Fibroblast of pulmonary artery (primary cell): Measurements from ENCODE around the gene SSTR1.

Source experiments
- DNase-seq: peaks from one replicate; pipeline ENCODE4 v3.0.0-alpha.2; 2010; ENCODE audit warnings: low read depth
- H3K4me3 ChIP-seq: replicated peaks from 2 replicates; pipeline ENCODE4 v1.5.1; 2011; ENCODE audit warnings: low read depth, mild to moderate bottlenecking, control low read depth, low read length, moderate library complexity
- TF ChIP-seq, protein P1 (sequence below): IDR thresholded peaks from 2 replicates; pipeline ENCODE4 v1.5.1; 2011; ENCODE audit warnings: mild to moderate bottlenecking, control low read depth, low read length, inconsistent platforms; ENCODE audit errors: missing control alignments

SSTR1 gene

DNA sequence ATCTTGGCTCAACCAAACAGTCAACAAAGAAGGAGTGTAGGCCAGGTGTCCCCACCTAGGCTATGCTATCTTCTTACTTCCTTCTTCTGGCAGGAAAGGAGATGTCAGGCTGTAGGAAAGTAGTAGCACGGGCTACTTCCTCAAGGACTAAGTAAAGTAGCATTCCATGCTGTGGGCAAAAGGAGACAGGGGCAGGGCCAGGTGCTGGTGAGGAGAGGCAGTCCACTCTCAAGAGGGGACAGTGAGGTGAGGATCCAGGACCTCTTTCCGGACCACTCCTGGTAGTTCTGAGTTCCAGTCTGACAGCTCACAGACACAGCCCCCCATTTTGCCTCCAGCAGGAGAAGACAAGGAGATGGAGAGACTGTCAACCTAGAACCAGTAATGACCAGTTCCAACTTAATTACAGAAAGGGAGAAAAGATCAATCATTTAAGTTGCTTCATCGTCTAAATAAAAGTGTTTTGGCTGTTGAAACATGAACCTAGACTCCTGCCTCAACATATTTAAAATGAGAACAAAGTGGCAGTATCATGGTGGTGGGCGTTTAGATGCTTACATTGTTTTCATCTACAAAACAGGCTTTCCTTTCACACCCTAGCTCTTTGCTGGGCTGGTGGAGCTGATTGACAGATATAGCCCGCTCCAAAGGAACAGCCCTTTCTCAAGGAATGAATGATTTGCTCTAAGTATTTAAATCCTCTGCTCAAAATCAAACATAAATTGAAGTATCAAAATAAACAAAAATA, 5.1 kb upstream of the SSTR1 start:
- H3K4me3 ChIP-seq = no peak overlapping the region
- no peak for DNase-seq
- TF ChIP-seq, protein P1, sequence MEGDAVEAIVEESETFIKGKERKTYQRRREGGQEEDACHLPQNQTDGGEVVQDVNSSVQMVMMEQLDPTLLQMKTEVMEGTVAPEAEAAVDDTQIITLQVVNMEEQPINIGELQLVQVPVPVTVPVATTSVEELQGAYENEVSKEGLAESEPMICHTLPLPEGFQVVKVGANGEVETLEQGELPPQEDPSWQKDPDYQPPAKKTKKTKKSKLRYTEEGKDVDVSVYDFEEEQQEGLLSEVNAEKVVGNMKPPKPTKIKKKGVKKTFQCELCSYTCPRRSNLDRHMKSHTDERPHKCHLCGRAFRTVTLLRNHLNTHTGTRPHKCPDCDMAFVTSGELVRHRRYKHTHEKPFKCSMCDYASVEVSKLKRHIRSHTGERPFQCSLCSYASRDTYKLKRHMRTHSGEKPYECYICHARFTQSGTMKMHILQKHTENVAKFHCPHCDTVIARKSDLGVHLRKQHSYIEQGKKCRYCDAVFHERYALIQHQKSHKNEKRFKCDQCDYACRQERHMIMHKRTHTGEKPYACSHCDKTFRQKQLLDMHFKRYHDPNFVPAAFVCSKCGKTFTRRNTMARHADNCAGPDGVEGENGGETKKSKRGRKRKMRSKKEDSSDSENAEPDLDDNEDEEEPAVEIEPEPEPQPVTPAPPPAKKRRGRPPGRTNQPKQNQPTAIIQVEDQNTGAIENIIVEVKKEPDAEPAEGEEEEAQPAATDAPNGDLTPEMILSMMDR = no peak

DNA sequence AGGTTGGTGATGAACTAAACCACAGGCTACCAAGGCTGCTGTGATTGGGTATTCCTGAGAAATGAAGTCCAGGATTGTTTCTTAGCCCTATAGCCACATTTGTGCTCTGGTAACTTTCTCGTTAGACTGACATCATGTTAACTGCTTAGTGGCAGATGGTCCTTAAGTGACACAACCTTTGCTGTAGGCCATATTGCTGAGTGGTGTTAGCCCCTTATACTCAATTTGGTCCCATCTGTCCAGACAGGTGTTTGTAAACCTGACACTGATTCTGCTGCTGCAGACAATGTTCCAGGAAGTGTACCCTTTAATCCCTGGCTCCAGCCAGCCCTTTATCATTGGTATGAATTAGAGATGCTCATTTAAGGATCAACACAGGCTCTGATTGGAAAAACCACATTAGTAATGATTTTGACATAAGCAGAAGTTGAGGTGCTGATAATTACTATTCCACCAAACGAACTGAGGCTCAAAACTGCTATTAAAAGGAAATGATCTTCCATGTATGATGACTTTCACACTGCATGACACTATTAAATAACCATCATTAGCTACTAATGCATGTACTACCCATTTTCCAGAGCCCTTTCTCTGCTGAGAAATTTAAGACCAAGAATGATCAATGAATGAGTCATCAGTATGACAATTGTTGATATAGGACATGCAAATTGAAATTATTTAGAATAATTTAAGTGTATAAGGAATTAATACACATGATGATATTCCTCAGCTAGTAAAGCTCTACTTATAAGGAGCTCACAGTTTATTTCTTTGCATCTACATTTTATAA, 3.6 kb upstream of the SSTR1 start:
- no peak overlapping the region for H3K4me3 ChIP-seq
- TF ChIP-seq, protein P1 = no peak
- no peak for DNase-seq

DNA sequence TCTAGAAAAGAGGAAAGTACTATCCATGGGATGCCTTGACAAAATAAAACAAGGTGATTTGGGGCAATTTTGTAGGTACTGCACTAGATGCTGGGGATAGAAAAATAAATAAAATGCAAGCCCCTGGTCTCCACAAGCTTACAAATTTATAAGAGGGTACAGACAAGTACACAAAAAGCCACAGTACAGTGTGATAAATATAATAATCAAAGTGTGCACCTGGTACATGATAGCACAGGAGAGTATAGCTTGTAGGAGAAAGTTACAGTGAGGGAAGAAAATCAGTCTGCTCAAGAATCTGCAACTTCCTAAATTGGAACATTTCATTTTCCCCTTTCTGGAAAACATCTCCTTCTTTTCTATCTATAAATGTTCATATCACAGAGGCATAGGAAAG, 3.0 kb upstream of the SSTR1 start:
- no peak overlapping the region for H3K4me3 ChIP-seq
- TF ChIP-seq, protein P1 = no peak

DNA sequence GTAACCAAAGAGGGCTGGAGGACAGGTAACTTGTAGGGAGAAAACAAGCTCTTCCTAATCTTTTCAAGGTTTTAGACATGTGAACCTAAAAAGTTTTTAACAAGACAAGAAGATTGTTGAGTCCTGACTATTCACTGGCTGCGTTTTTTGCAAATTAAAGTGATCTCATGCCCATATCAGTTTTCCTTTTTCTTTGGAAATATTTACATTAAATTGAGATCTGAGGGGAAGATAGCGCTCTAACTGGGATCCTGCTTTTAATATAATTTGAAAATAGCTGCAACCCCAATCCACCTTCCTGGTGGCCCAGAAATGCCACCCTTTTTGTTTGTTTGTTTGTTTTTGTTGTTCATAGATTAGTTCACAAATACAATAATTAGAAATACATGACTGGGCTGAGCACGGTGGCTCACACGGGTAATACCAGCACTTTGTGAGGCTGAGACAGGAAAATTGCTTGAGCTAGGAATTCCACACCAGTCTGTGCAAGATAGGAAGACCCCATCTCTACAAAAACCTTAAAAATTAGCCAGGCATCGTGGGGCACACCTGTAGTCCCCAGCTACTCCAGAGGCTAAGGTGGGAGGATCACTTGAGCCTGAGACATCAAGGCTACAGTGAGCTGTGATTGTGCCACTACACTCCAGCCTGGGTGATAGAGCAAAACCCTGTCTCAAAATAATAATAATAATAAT, 2.4 kb upstream of the SSTR1 start:
- H3K4me3 ChIP-seq = no peak overlapping the region
- TF ChIP-seq, protein P1 = no peak
- no peak for DNase-seq

More for the DNA sequence above, 3.0 kb upstream of the SSTR1 start:
- DNase-seq = no peak

DNA sequence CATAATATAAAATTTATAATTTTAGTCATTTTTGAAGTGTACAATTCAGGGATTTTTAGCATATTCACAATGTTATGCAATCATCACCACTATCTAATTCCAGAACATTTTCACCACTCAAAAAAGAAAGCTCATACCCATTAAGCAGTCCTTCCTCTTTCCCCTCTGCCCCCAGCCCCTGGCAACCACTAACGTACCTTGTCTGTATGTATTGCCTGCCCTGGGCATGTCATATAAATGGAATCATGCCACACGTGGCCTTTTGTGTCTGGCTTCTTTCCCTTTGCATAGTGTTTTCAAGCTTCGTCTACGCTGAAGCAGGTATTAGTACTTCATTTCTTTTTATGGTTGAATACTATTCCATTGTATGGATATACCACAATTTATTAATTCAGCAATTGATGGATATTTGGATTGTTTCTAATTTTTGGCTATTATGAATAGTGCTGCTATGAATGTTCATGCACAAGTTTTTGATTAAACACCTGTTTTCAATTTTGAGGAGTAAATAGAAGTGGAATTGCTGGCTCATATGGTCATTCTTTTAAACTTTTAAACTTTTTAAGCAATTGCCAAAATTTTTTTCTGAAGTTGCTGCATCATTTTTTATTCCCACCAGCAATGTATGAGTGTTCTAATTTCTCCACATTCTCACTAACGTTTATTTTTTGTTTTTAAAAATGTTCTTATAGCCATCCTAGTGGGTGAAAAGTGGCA, 1.6 kb upstream of the SSTR1 start:
- TF ChIP-seq, protein P1 = no peak
- H3K4me3 ChIP-seq = no peak overlapping the region
- no peak for DNase-seq

DNA sequence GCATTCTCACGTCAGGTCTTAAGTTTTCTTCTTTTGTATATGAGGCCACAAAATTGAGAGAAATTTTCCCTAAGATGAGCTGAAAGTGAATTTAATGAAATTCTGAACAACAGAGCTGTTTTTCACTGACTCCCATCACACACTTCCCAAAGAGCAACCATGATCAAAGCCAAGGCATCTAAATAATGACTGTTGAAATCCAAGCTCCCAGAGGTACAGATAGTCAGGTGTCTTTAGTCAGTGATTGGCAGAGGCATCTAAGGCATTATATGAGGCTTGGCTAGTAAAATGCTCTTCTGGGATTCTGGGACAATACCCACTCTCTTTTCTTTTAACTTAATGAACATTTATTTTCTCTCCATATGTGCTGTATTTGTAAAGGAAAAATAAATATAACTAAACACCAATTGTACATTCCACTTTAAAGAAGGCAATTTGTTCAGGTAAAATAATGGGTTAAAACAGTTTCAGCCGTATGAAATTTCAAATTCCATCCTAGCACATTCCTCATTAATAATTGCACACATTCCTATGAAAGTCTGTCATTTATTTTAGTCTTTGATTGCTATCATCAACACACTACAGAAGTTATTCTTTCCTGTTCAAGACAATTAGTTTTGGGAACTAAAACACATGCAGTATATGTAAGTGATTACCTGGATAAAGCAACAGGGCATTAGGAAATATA, 871 bp upstream of the SSTR1 start:
- TF ChIP-seq, protein P1 = no peak
- H3K4me3 ChIP-seq = no peak overlapping the region
- no peak for DNase-seq
